Lung (tissue), 12 donors: Measurements from ENCODE around the gene SPATA32. TPM values are rescaled to one million over a fixed set of nuclear protein-coding genes. Genes with fewer than 3 reads are reported as not detected.

Experiments used
- ATAC-seq: fragments of 200-7000 bp; cut with Tn5 transposase; one replicate; pipeline ENCODE4 v1.9.1; 2020; ENCODE audit warnings: moderate number of reproducible peaks; ENCODE audit not compliant: insufficient read depth, low FRiP score
- DNase-seq, 3 donors: peaks; one replicate each; pipeline ENCODE4 v3.0.0-alpha.2; 2013 to 2017
- H3K27ac ChIP-seq, 2 donors: one replicate each; pipeline ENCODE4 v1.5.1; 2013; ENCODE audit warnings: mild to moderate bottlenecking in 2 of 2, moderate library complexity in 2 of 2, control low read depth in 1 of 2, inconsistent platforms in 1 of 2, low read depth in 1 of 2, low read length in 1 of 2
- H3K27me3 ChIP-seq, 3 donors: one replicate each; pipeline ENCODE4 v1.5.1; 2013; ENCODE audit warnings: low read length in 2 of 3; ENCODE audit not compliant: control insufficient read depth in 3 of 3, insufficient read depth in 3 of 3
- H3K36me3 ChIP-seq, 4 donors: one replicate each; pipeline ENCODE4 v1.5.1; 2013; ENCODE audit warnings: low read length in 4 of 4, mild to moderate bottlenecking in 1 of 4, moderate library complexity in 1 of 4; ENCODE audit not compliant: control insufficient read depth in 4 of 4, insufficient read depth in 4 of 4
- H3K4me1 ChIP-seq, 5 donors: one replicate each; pipeline ENCODE4 v1.5.1; 2013; ENCODE audit warnings: low read length in 5 of 5, mild to moderate bottlenecking in 2 of 5, moderate library complexity in 1 of 5; ENCODE audit not compliant: control insufficient read depth in 5 of 5, insufficient read depth in 5 of 5
- H3K4me3 ChIP-seq: one replicate; pipeline ENCODE4 v1.5.1; 2013; ENCODE audit warnings: mild to moderate bottlenecking, control low read depth, moderate library complexity
- H3K9ac ChIP-seq, 2 donors: one replicate each; pipeline ENCODE4 v1.5.1; 2013; ENCODE audit warnings: low read length in 2 of 2, control low read depth in 1 of 2; ENCODE audit not compliant: insufficient read depth in 1 of 2
- H3K9me3 ChIP-seq, 4 donors: one replicate each; pipeline ENCODE4 v1.5.1; 2013; ENCODE audit warnings: low read length in 3 of 4, mild to moderate bottlenecking in 1 of 4, moderate library complexity in 1 of 4; ENCODE audit not compliant: control insufficient read depth in 4 of 4, insufficient read depth in 3 of 4
- WGBS, 2 donors: extraction: QIAGEN DNeasy Blood & Tissue Kit; methylation state at CpG; one replicate each; pipeline ENCODE4 v1.1.7; 2013; 5-methylcytosine and 5-hydroxymethylcytosine counted together
- polyA plus RNA-seq, 2 donors: library from polyadenylated mRNA; stranded (reverse); fragments of 200-250 nt; gene quantifications; one replicate each; pipeline ENCODE4 v1.2.1, GENCODE V29; 2013
- total RNA-seq, 2 donors: library from RNA; depleted of rRNA in 1 of 2; stranded (reverse); fragments of >200 nt in 1 of 2; gene quantifications; one replicate each; pipeline ENCODE4 v1.2.1, GENCODE V29; 2014 to 2021
- TF ChIP-seq, protein P1 (sequence below): IDR thresholded peaks from 2 replicates; pipeline ENCODE4 v1.5.1; 2012; ENCODE audit warnings: mild to moderate bottlenecking; ENCODE audit errors: control extremely low read depth, extremely low read depth
- donor health status: control.
- donor health status: control.
- donor health status: Bipolar disorder and iron deficiency.
- donor health status: healthy.
- donor health status: DM: yes; HTN: yes; CAD: no.

The SPATA32 gene
- total and polyA plus RNA-seq, 4 donors, result 0.08 to 0.40 (median 0.21) TPM; not detected in 1

DNA sequence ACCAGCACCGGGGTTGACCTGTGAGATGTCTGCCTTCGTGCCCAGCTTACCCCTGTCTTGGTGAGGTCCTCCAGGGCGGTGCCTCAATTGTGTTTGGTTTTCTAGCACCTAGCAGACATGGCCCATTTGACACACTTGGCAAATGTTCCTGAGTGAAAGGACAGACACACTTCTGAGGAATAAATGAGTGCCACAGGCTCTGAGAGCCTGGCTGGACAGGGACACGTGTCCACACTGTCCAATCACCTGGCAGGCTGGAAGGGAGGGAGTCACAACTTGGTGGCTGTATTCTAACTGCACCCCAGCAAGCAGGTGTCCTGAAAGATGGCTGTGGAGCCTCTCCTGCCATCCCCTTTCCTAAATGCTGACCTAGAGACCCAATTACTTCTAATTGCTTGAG is 47.5 kb upstream of the SPATA32 start:
- Histone ChIP-seq H3K4me3 (no peak overlapping the region), H3K36me3 (peaks cover 0 to 5% (median 1%) of the 10 kb centered on the region in 4 donors), H3K4me1 (peaks cover 25 to 56% (median 42%) of the 10 kb centered on the region in 5 donors), H3K27me3 (no peaks in the 10 kb centered on the region), H3K27ac (no peak overlapping the region), H3K9ac (no peak overlapping the region), H3K9me3 (peaks cover 0 to 2% (median 0%) of the 10 kb centered on the region in 4 donors)
- no peak for ATAC-seq
- TF ChIP-seq, protein P1, sequence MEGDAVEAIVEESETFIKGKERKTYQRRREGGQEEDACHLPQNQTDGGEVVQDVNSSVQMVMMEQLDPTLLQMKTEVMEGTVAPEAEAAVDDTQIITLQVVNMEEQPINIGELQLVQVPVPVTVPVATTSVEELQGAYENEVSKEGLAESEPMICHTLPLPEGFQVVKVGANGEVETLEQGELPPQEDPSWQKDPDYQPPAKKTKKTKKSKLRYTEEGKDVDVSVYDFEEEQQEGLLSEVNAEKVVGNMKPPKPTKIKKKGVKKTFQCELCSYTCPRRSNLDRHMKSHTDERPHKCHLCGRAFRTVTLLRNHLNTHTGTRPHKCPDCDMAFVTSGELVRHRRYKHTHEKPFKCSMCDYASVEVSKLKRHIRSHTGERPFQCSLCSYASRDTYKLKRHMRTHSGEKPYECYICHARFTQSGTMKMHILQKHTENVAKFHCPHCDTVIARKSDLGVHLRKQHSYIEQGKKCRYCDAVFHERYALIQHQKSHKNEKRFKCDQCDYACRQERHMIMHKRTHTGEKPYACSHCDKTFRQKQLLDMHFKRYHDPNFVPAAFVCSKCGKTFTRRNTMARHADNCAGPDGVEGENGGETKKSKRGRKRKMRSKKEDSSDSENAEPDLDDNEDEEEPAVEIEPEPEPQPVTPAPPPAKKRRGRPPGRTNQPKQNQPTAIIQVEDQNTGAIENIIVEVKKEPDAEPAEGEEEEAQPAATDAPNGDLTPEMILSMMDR, result no peak
- DNase-seq, result no peak
- 82 to 98% methylated on average over 4 of the region's 4 CpGs for WGBS, 2 donors

DNA sequence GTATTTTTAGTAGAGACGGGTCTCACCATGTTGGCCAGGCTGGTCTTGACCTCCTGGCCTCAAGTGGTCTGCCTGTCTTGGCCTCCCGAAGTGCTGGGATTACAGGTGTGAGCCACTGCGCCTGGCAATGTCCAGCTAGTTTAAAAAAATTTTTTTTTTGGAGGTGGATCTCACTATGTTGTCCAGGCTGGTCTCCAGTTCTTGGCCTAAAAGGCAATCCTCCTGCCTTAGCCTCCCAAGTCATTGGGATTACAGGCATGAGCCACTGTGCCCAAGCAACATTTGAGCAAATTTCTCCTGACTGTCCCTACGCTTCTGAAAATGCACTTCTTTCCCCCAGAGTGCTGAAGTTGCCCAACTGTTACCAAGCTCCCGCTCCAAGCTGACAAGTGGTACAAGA is 46.9 kb upstream of the SPATA32 start:
- H3K4me3 ChIP-seq, result no peak overlapping the region
- TF ChIP-seq, protein P1, result no peak
- H3K36me3 ChIP-seq, result peaks cover 0 to 5% (median 1%) of the 10 kb centered on the region in 4 donors
- no peak for DNase-seq
- peaks cover 25 to 53% (median 39%) of the 10 kb centered on the region in 5 donors for H3K4me1 ChIP-seq
- peak overlapping the region in 1 of 2 donors; percentile 19 for H3K27ac ChIP-seq
- H3K9ac ChIP-seq, result no peak overlapping the region
- H3K27me3 ChIP-seq, result no peaks in the 10 kb centered on the region
- H3K9me3 ChIP-seq, result peaks cover 0 to 2% (median 0%) of the 10 kb centered on the region in 4 donors
- 96 to 99% methylated on average over 5 of the region's 5 CpGs for WGBS, 2 donors
- ATAC-seq, result no peak

DNA sequence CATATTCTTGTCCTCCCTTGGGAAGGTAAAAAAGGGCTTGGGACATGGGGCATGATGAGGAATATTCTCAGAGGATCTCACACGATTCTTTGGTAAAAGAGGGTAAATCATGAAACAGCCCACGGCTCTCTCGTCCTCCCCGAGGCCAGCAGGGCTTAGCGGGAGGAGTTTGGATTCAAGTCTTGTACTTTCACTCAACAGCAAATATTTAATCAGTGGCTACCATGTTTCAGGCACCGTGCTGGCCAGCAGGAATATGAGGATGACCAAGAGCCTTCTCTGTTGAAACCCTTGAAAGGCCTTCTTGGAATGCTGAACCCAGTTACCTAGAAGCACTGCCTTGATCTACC is 46.1 kb upstream of the SPATA32 start:
- Histone ChIP-seq H3K9me3 (peaks cover 0 to 2% (median 0%) of the 10 kb centered on the region in 4 donors), H3K27ac (peak overlapping the region; percentile 54 to 65), H3K36me3 (peaks cover 0 to 5% (median 1%) of the 10 kb centered on the region in 4 donors), H3K27me3 (no peaks in the 10 kb centered on the region), H3K4me3 (no peak overlapping the region), H3K9ac (no peak overlapping the region), H3K4me1 (peaks cover 25 to 53% (median 38%) of the 10 kb centered on the region in 5 donors)
- 54 to 61% methylated on average over 6 of the region's 6 CpGs for WGBS, 2 donors
- DNase-seq (no peak), ATAC-seq (no peak)
- TF ChIP-seq, protein P1, result no peak
